Measurements from ENCODE around the gene SDF2L1. TPM values are rescaled to one million over a fixed set of nuclear protein-coding genes. Genes with fewer than 3 reads are reported as not detected.

Gene SDF2L1
- total and polyA plus RNA-seq, 9 of the 15 experiments (the other 6 are each of a cell fraction or from before 2014, with no cell fraction given), result 15.1 to 989 (median 124) TPM

GRCh38 chr22:21612858-21613257 is 29.2 kb upstream of the SDF2L1 start (continued):
- TF ChIP-seq, protein P1, sequence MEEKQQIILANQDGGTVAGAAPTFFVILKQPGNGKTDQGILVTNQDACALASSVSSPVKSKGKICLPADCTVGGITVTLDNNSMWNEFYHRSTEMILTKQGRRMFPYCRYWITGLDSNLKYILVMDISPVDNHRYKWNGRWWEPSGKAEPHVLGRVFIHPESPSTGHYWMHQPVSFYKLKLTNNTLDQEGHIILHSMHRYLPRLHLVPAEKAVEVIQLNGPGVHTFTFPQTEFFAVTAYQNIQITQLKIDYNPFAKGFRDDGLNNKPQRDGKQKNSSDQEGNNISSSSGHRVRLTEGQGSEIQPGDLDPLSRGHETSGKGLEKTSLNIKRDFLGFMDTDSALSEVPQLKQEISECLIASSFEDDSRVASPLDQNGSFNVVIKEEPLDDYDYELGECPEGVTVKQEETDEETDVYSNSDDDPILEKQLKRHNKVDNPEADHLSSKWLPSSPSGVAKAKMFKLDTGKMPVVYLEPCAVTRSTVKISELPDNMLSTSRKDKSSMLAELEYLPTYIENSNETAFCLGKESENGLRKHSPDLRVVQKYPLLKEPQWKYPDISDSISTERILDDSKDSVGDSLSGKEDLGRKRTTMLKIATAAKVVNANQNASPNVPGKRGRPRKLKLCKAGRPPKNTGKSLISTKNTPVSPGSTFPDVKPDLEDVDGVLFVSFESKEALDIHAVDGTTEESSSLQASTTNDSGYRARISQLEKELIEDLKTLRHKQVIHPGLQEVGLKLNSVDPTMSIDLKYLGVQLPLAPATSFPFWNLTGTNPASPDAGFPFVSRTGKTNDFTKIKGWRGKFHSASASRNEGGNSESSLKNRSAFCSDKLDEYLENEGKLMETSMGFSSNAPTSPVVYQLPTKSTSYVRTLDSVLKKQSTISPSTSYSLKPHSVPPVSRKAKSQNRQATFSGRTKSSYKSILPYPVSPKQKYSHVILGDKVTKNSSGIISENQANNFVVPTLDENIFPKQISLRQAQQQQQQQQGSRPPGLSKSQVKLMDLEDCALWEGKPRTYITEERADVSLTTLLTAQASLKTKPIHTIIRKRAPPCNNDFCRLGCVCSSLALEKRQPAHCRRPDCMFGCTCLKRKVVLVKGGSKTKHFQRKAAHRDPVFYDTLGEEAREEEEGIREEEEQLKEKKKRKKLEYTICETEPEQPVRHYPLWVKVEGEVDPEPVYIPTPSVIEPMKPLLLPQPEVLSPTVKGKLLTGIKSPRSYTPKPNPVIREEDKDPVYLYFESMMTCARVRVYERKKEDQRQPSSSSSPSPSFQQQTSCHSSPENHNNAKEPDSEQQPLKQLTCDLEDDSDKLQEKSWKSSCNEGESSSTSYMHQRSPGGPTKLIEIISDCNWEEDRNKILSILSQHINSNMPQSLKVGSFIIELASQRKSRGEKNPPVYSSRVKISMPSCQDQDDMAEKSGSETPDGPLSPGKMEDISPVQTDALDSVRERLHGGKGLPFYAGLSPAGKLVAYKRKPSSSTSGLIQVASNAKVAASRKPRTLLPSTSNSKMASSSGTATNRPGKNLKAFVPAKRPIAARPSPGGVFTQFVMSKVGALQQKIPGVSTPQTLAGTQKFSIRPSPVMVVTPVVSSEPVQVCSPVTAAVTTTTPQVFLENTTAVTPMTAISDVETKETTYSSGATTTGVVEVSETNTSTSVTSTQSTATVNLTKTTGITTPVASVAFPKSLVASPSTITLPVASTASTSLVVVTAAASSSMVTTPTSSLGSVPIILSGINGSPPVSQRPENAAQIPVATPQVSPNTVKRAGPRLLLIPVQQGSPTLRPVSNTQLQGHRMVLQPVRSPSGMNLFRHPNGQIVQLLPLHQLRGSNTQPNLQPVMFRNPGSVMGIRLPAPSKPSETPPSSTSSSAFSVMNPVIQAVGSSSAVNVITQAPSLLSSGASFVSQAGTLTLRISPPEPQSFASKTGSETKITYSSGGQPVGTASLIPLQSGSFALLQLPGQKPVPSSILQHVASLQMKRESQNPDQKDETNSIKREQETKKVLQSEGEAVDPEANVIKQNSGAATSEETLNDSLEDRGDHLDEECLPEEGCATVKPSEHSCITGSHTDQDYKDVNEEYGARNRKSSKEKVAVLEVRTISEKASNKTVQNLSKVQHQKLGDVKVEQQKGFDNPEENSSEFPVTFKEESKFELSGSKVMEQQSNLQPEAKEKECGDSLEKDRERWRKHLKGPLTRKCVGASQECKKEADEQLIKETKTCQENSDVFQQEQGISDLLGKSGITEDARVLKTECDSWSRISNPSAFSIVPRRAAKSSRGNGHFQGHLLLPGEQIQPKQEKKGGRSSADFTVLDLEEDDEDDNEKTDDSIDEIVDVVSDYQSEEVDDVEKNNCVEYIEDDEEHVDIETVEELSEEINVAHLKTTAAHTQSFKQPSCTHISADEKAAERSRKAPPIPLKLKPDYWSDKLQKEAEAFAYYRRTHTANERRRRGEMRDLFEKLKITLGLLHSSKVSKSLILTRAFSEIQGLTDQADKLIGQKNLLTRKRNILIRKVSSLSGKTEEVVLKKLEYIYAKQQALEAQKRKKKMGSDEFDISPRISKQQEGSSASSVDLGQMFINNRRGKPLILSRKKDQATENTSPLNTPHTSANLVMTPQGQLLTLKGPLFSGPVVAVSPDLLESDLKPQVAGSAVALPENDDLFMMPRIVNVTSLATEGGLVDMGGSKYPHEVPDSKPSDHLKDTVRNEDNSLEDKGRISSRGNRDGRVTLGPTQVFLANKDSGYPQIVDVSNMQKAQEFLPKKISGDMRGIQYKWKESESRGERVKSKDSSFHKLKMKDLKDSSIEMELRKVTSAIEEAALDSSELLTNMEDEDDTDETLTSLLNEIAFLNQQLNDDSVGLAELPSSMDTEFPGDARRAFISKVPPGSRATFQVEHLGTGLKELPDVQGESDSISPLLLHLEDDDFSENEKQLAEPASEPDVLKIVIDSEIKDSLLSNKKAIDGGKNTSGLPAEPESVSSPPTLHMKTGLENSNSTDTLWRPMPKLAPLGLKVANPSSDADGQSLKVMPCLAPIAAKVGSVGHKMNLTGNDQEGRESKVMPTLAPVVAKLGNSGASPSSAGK (IDR thresholded peaks at IDR 0.05), result no peak
- TF ChIP-seq SAFB2 (IDR thresholded peaks at IDR 0.05; ENCODE audit: borderline replicate concordance, low read depth, low read length, severe bottlenecking) (no peak), HSF4 (CRISPR knock-in tag; IDR thresholded peaks at IDR 0.05; ENCODE audit: borderline replicate concordance) (no peak), SNRNP70 (optimal IDR thresholded peaks at IDR 0.05; ENCODE audit: low read depth, low read length) (no peak), ATF2 (CRISPR knock-in tag; IDR thresholded peaks at IDR 0.05) (no peak), ELF2 (CRISPR knock-in tag; IDR thresholded peaks at IDR 0.05) (peak; percentile 47; the same call in 1 of the 2 replicates), CEBPG (CRISPR knock-in tag; IDR thresholded peaks at IDR 0.05) (peak; percentile 48; the same call in 1 of the 2 replicates), CEBPG (tag; conservative IDR thresholded peaks at IDR 0.05 in 1 of 2, IDR thresholded peaks at IDR 0.05 in 1 of 2) (no peak), LARP7 (IDR thresholded peaks at IDR 0.05) (no peak), BDP1 (IDR thresholded peaks at IDR 0.05; ENCODE audit: insufficient read depth, insufficient read length) (no peak), GTF2F1 (IDR thresholded peaks at IDR 0.05; ENCODE audit: low read depth, low read length) (no peak), ZBTB17 (CRISPR knock-in tag; IDR thresholded peaks at IDR 0.05) (no peak), MCM7 (IDR thresholded peaks at IDR 0.05) (no peak), NR4A1 (CRISPR knock-in tag; IDR thresholded peaks at IDR 0.05) (no peak), NR4A1 (tag; IDR thresholded peaks at IDR 0.05) (peak; percentile 52; the same call in 1 of the 2 replicates), ZNF277 (CRISPR knock-in tag; IDR thresholded peaks at IDR 0.05; ENCODE audit: borderline replicate concordance) (0 out of 2 replicates have a peak, but pooled peaks have one; percentile 64)
